ENCODE results near the gene RTP3.

Gene RTP3

GRCh38 chr3:46469680-46470357 is 28.0 kb upstream of the RTP3 start:
- DNase-seq = no peak

GRCh38 chr3:46470831-46471230 is 26.9 kb upstream of the RTP3 start:
- no peak for DNase-seq

DNA sequence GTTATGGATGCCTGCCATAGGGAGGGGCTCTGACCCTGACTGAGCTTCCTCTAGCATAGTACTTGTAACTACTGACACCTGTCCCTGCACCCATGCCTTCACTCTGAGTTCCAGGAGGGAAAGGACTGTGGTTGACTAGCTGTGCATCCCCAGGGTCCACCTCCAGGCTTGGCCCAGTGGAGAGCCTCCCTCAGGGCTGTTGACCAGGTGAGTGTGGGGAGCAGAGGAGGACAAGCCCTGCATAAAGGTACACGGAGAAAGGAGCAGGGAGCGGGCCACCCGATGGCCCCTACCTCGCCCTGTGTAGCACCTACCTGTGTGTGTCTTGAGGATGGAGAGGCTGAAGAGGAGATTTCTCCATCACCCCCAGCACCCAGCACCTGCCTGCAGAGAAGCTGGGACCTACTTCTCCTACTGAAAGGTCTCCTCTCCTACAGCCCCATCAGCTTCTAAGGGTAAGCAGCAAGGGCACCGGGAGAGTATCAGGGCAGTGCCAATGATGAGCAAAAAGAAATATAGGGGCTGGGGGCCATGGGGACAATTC is 26.3 kb upstream of the RTP3 start:
- no peak for DNase-seq

DNA sequence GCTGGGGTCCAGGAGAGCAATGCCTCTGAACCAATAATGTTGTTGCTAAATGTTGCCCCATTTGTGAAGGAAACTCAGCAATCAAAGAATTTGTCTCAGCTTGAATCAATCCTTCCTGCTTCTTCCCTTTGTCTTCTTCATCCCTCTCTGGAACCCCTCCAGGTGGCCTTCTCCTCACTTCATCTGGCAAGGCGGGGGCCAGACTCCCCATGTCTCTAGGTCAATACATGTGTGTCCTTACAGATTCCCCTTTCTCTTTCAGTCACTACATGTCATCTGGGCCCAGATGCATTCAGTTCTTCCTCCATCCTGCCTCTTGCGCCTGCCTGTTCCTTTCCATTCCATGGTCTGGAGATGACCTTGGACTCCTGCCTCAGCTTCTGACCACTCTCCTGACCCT is 25.0 kb upstream of the RTP3 start:
- DNase-seq = no peak

DNA sequence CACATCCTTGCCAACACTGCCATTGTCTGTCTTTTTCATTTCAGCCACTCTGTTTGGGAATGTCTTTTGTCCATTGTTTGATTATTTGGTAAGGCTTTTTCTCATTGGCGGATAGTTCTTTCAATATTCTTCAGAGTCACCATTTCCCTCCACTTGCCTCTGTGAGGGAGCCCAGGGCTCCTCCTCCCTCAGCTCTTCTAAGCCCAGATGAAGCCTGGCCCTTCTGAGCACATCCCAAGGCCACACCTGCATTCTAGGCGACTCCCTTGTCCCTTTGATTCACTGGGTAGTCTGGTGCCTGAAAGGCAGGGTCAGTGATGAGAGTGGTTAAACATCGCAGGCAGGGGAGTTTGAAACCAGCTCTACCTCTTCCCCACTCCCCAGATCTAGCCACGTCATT is 20.6 kb upstream of the RTP3 start:
- DNase-seq = no peak

DNA sequence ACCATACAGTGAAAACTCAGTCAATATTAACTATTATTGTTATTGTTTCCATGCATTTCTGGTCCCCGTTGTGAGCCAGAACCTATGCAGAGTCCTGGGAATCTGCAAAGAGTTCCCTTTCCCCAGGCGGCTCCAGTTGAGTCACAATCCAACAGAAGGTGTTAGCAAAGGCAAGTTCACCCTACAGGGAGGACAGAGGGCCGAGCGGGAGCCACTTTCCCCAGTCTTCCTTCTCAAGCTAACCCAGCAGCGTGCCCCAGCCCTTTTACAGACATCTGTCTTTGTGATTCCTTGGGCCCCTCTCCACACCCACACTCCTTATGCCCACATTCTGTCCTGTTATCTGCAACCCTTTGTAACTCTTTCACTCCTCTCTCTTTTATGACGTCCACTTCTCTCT is 20.0 kb upstream of the RTP3 start:
- no peak for DNase-seq

GRCh38 chr3:46478341-46478740 is 19.4 kb upstream of the RTP3 start:
- no peak for DNase-seq

DNA sequence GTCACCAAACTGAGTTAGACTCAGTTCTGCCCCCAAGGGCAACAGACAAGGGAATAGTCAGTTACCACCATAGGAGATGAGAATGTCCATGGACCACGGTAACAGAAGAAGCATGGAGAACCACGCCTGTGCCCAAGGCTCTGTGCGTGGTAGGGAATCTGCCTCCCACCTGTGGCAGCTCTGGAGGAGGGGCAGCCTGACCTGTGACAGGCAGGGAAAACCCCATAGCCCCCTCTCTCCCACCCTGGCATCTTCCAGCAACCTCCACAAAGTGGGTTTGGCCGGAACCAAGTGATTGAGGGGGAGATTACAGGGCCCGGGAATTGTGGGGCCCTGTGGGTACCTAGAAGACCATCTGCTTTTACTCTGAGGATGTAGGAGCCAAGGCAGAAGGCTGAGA is 18.8 kb upstream of the RTP3 start:
- no peak for DNase-seq

- DNase-seq = no peak
Observed at GRCh38 chr3:46479696-46480095, 18.1 kb upstream of the RTP3 start.

DNA sequence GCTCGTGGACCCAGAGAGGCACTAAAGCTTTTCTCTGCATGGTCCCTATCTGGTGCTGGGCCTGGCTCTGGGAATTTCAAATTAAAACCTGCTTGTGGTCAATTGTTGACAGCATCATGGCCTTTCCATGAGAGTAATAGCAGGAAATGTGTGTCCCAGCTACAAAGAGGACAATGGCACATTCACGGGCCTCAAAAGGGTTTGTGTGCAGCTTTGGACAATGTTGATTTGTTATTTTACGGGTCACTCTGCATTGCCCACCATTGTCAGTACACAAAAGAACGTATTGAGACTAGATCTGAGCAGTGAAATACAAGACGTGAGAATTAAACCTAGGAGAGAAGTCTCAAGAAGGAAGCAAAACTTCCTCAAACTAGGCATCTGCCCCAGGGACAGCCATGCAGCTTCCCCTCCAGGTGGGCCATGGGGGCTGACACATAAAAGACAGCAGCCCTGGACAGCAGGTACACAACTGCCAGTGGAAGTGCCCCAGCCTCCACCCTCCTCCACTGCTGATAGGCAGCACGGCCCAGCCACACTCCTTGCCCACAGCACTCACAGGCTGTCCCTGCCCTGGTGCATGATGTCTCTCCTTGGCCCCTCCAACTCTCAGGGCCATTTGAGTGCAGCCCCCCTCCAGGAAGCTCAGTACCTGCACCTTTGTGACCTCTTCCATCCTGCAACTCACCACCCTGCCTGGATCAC is 17.1 kb upstream of the RTP3 start:
- no peak for DNase-seq

DNA sequence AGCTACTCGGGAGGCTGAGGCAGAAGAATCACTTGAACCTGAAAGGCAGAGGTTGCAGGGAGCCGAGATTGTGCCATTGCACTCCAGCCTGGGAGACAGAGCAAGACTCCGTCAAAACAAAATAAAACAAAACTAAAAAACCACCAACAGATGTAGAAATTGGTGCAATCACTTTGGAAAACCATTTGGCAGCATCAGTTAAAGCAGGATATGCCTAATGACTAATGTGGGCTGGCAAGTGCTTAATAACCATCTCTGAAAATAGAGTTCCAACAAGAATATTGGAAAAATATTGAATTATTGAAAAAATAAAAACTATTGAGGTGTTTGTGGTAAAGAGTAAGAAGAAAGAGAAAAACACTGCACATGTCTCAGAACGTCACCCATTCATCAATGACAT is 16.1 kb upstream of the RTP3 start:
- no peak for DNase-seq

DNA sequence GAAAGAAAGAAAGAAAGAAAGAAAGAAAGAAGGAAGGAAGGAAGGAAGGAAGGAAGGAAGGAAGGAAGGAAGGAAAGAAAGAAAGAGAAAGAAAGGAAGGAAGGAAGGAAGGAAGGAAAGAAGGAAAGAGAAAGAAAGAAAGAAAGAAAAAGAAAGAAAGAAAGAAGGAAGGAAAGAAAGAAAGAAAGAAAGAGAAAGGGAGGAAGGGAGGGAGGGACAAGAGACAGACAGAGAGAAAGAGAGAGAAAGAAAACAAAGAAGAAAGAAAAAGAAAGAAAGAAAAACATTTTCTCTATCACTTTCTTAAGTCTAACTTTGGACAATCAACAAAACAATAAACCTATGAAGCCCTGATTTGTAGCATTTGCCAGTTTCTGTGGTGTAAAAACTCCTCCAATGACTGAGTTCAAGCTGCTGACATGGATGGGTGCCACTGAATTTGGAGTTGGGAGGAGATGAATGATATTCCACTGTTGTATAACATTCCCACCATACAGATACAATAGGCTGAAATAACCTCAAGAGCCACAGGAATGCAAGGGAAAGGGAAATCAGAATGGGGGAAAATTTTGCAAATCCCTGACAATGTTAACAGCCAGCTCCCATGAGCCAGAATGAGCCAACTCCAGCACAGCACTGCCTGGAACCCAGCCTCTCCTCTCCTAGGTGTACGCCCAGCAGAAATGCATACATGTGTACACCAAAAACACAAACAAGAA is 15.0 kb upstream of the RTP3 start:
- no peak for DNase-seq

- DNase-seq = no peak
Observed at GRCh38 chr3:46483825-46484224, 14.0 kb upstream of the RTP3 start.

DNA sequence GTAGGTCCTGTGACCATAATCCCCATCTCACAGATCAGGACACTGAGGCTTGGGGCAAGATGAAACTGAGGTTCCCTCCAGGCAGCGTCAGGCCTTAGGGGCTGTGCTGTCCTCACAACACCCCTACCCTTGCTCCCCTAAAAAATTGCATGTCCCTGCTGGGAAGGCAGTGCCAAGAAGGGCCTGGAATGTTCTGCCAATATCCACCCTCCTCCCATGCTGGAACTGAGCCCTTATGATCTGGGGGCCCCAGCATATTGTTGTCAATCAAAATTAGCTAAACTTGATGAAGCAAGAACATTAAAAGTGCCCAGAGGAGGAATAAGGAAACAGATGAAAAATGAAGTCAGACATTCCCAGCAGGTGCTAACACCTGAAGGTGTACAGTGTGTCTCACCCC is 13.4 kb upstream of the RTP3 start:
- no peak for DNase-seq

GRCh38 chr3:46484911-46485778 is 12.6 kb upstream of the RTP3 start:
- DNase-seq = no peak

GRCh38 chr3:46485779-46486175 is 12.0 kb upstream of the RTP3 start:
- no peak for DNase-seq

GRCh38 chr3:46488735-46489361 is 8.9 kb upstream of the RTP3 start:
- DNase-seq = peak; percentile 89

GRCh38 chr3:46489381-46489780 is 8.4 kb upstream of the RTP3 start:
- DNase-seq = no peak

- no peak for DNase-seq
Observed at GRCh38 chr3:46489875-46490274, 7.9 kb upstream of the RTP3 start.

DNA sequence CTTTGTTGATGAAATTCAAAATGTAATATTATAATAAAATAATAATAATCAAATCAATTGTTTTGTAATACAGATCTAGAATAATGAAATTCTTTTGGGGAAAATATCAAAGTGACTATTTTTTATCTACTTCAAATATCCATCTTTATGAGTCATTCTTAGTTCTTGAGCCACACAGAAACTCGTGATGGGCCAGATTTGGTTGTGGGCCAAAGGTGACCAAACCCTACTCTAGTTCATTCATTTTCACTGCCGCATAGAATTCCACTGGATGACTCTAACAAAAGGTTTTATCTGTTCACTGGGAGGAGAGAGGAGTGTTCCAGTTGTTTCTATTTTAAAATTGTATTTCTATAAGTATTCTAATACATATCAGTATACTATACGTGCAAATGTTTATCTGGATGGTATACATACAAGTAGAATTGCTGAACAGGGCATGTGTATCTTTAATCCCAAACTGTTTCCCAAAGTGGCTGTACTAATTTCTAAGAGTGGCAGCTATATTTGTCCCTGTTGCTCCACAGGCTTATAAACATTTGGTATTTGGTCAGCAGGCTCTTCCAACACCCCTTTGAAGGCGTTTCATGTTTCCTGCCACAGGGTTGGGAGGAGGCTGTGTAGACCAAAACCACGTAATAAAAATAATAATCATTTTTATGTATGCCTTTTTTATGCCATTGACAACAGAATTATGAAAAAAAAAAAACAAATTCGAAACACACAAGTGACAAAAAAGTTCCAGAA is 7.3 kb upstream of the RTP3 start:
- DNase-seq = no peak
